Mucosa of gallbladder (tissue), 1 donor: ENCODE measurements around the gene ASB10. TPM values are rescaled to one million over a fixed set of nuclear protein-coding genes. Genes with fewer than 3 reads are reported as not detected.

Experiments
- DNase-seq: peaks from one replicate; pipeline ENCODE4 v3.0.0-alpha.2; 2020; ENCODE audit warnings: low spot score
- total RNA-seq: library from RNA; stranded (reverse); gene quantifications from one replicate; pipeline ENCODE4 v1.2.1, GENCODE V29; 2021
- donor health status: DM: no; HTN: no; CAD: no.

The ASB10 gene, protein sequence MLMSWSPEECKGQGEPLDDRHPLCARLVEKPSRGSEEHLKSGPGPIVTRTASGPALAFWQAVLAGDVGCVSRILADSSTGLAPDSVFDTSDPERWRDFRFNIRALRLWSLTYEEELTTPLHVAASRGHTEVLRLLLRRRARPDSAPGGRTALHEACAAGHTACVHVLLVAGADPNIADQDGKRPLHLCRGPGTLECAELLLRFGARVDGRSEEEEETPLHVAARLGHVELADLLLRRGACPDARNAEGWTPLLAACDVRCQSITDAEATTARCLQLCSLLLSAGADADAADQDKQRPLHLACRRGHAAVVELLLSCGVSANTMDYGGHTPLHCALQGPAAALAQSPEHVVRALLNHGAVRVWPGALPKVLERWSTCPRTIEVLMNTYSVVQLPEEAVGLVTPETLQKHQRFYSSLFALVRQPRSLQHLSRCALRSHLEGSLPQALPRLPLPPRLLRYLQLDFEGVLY
- not detected for total RNA-seq

DNA sequence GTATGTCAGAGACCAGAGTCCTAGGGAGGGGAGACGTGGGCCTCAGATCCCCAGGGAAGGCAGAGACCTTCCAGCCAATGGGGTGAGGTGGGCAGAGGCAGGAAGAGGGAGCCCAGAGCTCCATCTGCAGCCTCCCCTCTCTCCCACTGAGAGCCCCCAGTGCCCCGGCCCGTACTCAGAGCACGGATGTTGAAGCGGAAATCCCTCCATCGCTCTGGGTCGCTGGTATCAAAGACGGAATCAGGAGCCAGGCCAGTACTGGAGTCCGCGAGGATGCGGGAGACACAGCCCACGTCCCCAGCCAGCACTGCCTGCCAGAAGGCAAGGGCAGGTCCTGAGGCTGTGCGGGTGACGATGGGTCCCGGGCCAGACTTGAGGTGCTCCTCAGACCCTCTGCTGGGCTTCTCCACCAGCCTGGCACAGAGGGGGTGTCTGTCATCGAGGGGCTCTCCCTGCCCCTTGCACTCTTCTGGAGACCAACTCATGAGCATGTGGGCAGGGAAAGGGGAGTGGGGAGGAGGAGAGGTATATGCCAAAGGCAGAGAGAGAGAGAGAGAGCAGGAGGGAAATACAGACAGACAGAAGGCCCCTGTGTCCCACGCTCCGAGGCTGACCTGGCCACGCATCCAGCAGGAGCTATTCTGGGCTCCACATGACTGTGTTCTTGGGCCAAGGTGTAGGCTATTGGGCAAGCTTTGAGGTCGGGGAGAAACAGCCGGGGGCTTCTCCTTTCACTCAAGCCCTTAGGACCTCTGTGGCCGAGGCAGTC, at the start of gene ASB10:
TSS of gene ASB10 (minus strand) at position 611 of the 769 bp plus-strand sequence. CDS start at position 491, 120 bp downstream.
- no peak for DNase-seq

DNA sequence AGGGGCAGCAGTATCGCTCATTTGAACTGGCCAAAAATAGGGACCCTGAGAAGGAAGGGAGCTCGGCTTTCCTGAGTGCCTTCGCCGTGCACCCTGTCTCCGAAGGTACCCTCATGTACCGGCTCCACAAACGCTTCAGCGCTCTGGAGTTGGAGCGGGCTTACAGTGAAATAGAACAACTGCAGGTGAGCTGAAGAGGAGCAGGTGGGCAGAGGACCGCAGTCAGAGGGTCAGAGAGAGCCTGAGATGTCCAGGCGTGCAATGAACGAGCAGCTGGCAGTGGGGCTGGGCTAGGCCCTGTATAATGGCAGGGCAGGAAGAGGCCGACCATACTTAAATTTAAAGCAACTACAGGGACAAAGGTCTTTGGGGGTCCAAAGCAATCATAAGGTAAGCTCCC, 49.4 kb upstream of the ASB10 start:
- no peak for DNase-seq

DNA sequence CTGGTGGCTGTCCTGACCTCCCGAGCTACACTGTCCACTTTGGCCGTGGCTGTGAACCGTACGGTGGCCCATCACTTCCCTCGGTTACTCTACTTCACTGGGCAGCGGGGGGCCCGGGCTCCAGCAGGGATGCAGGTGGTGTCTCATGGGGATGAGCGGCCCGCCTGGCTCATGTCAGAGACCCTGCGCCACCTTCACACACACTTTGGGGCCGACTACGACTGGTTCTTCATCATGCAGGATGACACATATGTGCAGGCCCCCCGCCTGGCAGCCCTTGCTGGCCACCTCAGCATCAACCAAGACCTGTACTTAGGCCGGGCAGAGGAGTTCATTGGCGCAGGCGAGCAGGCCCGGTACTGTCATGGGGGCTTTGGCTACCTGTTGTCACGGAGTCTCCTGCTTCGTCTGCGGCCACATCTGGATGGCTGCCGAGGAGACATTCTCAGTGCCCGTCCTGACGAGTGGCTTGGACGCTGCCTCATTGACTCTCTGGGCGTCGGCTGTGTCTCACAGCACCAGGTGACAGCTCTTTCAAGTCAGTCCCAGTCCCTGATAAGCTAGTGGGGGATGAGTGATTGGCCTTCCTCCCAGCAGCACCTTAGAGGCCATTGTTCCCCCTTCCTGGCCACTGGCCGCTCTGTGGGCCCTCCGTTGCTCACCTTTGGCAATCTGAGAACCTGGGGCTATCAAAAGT, 48.2 kb upstream of the ASB10 start:
- no peak for DNase-seq

DNA sequence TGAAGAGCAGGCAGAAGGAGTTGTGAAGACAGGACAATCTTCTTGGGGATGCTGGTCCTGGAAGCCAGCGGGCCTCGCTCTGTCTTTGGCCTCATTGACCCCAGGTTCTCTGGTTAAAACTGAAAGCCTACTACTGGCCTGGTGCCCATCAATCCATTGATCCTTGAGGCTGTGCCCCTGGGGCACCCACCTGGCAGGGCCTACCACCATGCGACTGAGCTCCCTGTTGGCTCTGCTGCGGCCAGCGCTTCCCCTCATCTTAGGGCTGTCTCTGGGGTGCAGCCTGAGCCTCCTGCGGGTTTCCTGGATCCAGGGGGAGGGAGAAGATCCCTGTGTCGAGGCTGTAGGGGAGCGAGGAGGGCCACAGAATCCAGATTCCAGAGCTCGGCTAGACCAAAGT, 46.8 kb upstream of the ASB10 start:
- no peak for DNase-seq

DNA sequence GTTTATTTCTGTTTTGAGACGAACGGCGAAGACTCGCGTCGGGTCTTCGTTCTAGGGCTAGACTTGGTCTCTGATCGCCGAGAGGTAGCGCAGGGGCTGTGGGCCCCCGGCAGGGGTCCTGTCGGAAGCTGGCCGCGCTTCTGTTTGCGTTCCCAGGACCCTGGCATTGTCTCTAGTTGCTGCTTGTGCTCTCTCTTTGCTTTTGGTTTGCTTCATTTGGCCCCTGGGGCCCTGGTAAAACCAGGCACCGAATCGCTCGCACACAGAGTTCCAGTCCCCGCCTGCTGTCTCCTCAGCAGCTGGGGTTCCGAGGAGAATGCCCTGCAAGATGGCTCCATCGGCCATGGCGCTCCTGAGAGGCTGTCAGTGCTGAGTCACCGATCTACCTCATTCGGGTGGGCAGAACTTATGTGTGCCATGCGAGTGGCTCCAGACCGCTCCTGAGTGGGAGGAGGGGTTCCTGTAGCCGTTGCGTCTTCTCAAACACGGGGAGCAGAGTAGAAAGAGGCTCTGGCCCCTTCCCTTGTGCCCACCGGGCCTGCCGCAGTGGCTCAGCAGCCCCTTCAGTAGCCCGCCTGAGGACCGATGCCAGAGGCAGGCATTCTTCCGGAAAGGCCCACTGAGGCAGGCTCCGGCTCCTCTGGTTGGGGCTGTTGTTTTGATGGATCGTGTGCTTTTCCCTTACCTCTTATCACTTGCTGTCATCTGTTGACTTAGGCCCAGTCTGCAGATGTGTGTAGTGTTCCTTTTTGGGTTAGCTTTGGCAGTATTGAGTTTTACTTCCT, 46.1 kb upstream of the ASB10 start:
- no peak for DNase-seq

DNA sequence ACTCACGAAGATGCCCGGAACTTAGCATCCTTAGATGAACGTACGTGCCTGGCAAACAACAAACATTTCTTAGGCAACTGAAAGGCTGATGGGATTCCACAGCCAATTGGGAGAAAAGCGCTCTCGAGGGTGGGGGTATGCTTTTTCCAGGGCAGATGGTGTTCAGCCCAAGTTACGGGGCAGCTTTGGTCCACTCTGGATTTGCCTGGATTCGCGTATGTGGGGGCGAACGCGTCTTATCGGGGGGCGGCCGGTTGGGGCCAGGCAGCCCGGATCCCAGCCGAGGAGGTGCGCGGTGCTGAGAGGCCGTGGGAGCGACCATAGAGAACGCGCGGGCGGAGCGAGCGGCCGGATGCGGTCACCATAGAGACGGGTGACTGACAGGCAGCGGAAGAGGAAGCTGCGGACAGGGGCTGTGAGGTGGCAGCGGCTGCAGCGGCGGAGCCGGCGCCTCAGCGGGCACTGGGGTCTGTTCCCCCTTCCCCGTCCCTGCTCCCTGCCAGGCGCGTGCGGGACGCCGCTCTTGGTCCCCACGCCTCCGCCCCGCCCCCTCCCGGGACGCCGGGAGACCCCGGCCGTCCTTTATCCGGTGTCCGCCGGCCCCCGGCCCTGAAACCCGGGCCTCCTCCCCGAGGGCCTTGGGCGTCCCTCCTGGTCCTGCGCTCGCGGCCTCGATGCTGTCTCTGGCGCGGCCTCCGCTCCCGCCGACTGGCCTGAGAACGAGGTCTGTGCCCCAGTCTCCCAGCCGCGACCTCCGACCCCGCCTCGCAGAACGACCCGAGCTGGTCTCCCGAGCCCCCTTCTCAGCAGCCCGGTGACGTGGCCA, 45.3 kb upstream of the ASB10 start, which contains the start of gene CHPF2:
TSS of gene CHPF2 (plus strand) at position 393 of the 826 bp plus-strand sequence. CDS start 1,529 bp downstream, outside the sequence.
- DNase-seq = peak; percentile 95

DNA sequence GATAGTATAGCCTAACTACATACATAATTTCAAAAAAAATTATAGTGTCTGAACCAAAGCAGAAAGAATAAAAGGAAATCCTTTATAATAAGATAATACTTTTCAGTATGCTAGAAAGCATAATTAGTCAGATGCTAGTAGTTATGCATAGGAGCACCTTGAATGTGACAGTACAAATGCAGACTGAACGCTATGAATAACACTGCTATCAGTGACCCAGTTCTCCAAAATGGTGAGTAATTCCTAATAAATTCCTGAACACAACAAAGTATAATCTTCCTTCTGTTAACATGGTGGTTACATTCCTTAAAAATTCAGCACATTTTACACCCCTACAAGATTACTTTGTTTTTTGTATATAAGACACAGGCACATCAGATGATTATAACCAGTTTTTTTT, 44.0 kb upstream of the ASB10 start:
- no peak for DNase-seq

DNA sequence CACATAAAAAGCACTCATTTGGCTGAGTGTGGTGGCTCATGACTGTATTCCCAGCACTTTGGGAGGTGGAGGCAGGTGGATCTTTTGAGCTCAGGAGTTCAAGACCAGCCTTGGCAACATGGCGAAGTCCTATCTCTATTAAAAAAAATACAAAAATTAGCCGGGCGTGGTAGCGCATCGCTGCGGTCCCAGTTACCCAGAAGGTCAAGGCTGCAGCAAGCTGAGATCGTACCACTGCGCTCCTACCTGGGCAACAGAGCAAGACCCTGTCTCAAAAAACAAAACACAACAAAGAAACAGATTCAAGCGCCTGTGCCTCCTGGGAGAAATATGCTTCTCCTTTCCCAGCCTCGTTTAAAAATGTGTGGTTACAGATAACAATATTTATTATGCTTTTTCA, 42.2 kb upstream of the ASB10 start:
- no peak for DNase-seq

DNA sequence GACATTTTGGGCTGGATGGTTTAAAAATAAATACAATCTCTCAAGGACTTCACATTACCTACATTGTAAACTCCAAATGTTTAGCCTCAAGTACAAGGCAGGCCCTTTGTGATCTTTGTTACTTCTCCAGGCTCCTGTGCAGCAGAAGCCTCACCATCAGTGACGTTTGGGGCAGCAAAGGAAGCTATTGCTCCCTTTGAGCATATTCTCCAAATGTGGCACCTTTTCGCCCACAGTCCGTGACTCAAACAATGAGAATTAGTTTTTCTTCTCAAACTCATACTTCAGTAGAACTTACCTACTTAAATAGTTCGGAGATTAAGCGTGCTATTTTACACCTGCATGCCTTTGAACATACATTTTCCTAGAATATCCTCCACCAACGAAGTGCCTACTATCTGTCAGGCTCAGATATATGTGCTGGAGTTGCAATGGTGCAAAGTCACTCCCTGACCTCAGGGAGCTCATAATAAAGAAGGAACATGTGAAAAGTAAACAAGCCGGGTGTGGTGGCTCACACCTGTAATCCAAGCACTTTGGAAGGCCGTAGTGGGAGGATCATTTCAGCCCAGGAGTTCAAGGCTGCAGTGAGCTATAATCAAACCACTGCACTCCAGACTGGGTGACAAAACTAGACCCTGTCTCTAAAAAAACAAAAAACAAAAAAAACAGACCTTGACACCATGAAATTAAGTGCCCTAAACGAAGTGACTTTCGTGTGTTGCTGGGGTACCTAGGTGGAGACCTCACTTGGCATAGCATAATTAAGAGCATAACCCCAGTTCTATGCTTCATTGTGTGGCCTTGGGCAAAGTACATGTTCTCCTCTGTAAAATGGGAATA, 41.2 kb upstream of the ASB10 start:
- no peak for DNase-seq

DNA sequence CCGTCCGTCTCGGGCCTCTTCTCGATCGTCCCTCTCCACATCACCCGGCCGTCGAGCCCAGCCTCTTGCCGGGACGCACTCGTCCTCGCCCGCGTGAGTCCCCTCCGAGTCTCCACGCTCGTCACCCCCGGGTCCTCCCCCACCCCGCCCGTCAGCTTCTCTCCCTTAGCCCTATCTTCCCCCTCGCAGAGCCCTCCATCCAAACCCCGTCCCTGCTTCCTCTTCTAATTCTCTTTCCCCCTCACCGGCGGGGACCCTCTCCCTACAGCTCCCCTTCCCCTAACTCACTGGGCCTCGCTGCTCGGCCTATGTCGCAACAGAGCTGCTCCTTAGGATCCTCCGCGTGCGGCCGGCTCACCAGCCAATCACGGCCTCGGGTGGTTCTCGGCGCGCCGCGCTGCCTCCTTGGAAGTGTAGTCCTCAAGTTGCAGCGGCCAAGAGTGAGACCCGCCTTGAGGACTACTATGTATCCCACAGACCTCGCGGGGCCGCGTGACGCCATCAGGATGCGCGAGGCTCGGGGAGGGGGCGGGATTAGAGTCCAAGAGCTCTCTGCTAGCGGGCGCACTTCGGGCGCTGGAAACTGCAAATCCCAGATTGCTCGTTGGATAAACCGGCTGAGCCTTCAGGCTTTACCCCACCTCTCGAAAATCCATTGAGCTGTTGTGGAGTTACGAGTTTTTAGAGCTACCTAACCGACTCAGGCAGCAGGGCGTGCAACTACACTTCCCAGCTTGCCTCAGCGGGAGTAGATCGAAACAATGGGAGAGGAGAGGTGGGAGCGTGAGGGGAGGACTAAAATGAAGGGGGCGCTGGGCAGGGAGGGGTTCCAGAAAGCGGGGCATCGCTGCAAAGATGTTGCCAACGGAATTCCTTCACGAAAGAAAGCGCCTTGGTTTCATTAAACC, 40.1 kb upstream of the ASB10 start, which contains the start of gene ABCF2:
TSS of gene ABCF2 (minus strand) at position 331 of the 908 bp plus-strand sequence. CDS start 747 bp downstream, outside the sequence.
- peak; percentile 99 for DNase-seq

DNA sequence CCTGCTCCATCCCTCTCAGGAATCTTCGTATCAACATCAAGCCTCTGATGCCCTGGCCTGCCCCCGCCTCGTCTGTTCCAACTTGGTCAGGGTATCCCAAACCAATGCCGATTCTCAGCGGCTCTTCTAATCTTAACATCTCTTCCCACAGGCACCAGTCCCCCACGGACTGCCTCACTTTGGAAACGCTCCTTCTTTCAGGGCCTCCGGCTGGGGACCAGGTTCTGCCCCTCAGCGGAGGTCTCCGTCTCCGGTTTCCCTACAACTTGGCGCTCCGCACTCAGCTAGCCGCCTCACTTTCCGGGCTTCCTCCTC, 39.5 kb upstream of the ASB10 start:
- DNase-seq = no peak

DNA sequence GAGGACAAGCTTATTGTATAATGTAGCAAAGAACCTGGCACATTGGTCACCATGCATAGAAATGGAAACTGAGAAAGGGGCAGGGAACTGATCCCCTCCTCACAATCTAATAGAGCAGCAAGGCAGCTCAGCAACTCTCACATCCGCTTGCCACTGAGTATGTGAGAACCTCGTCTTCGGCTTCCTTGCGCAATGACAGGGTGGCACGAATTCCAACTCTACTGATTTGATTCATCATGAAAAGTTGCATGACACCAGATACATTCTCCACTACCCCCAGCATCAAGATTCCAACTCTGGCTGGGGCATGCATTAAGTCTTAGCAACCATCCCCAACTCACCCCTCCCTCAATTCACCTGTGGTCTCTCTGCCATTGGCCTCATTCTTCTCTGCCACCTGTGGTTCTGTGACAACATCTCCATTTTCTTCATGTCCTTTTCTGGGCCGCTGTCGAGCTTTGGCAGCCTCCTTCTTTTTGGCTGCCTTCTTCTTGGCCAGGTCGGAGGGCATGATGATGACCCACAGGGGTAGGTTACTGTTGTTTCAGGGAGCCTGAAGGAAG, 39.0 kb upstream of the ASB10 start:
- DNase-seq = no peak

DNA sequence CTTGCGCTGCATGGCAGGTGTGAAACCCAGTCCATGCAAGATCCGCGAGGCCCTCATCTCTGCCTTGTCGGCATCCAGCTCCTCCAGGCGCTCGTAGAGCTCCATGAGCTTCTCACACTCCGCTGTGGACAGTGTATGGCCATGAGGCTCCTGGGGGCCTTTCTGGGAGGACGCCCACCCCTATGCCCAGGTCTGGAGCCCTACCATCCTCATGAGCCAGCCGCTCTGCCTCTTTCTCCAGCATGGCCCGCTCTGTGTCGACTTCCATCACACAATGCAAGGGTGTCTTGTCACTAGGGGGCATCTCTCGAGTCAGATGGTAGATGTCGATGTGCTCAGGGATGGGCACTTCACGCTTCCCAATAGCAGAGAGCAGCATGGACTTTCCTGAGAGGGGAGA, 36.7 kb upstream of the ASB10 start:
- DNase-seq = no peak

DNA sequence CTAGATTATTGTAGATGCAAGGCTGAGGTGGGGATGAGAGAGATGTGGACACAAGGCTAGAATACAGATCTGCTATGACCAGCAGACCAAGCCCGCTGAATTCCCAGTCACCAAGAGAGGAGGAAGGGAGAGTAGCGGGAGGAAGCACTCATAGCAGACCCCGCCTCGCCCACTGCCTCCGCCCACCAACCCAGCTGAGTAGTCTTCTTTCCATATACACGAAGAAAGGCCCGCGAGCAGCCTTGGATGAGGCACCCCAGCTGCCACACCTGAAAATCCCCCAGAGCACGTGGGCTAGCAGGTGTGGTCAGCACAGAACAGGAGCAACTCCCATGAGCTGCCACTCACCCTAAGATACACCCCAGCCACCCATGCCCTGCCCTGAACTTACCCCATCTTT, 31.1 kb upstream of the ASB10 start:
- DNase-seq = no peak

DNA sequence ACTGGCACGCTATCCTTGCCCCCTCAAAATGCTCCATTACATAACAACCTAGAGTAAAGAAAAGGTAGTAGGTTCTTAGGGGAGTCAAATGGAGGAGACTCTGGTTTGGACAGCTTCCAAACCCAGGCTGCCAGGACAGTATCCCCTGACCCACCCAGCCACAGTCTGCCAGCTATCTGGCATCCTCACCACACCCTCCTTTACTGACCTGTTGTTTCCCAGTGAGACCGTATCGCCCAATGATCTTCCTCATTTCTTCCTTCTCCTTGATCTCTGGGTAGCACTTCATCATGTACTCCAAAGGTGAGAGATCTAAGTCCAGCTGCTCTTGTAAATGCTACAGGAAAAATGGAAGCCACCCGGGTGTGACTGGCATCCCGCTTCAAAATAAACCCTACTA, 28.3 kb upstream of the ASB10 start:
- no peak for DNase-seq

DNA sequence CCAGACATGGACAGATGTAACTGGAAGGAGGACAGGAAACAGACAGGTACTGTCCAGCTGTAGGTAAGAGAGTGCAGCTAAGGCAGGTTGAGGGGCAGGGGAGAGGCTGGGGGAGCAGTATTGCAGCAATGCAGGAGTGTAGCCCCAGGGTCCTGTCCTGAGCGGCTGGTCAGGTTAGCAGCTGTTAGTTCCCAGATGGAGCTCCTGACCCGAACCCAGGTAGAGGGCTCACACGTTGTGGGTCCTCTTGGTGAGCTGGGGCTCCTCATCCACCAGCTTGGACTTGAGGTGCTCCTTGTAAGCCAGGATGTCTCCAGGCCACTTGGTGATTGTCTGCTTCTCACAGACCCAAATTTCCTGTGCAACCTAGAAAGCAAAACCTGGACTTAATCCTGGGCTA, 26.8 kb upstream of the ASB10 start:
- DNase-seq = no peak

DNA sequence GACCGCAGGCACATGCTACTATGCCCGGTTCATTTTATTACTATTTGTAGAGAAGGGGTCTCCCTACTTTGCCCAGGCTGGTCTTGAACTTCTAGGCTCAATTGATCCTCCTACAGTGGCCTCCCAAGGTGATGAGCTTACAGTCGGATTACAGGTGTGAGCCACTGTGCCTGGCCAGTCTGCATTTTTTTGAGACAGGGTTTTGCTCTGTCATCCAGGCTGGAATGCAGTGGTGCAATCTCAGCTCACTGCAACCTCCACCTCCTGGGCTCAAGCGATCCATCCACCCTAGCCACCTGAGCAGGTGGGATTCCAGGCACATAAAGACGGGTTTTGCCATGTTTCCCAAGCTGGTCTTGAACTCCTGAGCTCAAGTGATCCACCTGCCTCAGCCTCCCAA, 25.6 kb upstream of the ASB10 start:
- no peak for DNase-seq

DNA sequence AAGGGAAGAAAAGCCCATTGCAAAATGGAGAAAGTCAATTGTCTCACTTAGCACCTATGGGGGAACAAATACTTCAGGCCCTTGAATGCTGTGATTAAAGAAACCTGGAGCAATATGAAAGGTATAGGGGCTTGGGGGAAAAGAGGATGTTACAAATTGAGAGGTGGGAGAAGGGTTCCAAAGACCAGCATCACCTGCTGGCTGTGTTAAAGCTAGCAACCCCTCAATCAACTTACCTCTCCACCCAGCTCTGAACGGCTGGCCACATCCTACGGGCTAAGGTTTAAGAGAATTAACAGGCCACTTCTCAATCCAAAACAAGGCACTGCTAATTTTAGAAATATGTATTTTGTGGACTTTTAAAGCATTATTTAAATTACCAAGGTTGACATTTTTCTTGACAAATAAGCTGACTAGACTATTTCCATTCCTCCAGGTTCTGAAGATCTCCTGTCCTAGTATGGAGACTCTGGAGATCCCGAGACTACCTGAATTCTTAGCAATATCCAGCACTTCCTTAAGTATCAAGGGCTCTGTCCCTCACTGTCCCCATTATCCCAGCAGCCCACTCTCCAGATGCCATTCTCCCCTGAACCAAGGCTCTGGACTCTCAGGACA, 24.2 kb upstream of the ASB10 start:
- DNase-seq = no peak
